K562 (cell line): Measurements from ENCODE around the gene GEMIN8. TPM values are rescaled to one million over a fixed set of nuclear protein-coding genes. Genes with fewer than 3 reads are reported as not detected.

Experiments
- CBX2 ChIP-seq: fragments of 200-600 bp; sonication (generic); IDR thresholded peaks from one replicate; pipeline ENCODE4 v1.6.1; 2012; ENCODE audit warnings: mild to moderate bottlenecking, low read length, inconsistent platforms; ENCODE audit not compliant: insufficient read depth, poor library complexity, severe bottlenecking
- CCAR2 ChIP-seq: fragments of 200-400 bp; formaldehyde crosslinking; IDR thresholded peaks from 2 replicates; pipeline ENCODE4 v1.6.1; 2017; ENCODE audit warnings: mild to moderate bottlenecking, low read depth, low read length
- CREBBP ChIP-seq: IDR thresholded peaks from one replicate; pipeline ENCODE4 v1.6.1; 2012; ENCODE audit warnings: low read depth, mild to moderate bottlenecking, control low read depth, inconsistent platforms, low read length
- CTBP1 ChIP-seq: fragments of 450-650 bp; IDR thresholded peaks from 2 replicates; pipeline ENCODE4 v1.6.1; 2016; ENCODE audit warnings: borderline replicate concordance
- EP400 ChIP-seq: fragments of 450-650 bp; IDR thresholded peaks from 2 replicates; pipeline ENCODE4 v1.6.1; 2017; ENCODE audit warnings: antibody characterized with exemption, mild to moderate bottlenecking, moderate library complexity
- ETV1 ChIP-seq: fragments of 450-650 bp; conservative IDR thresholded peaks from 2 replicates; pipeline ENCODE4 v1.6.1; 2016; ENCODE audit warnings: missing genetic modification characterization, control low read depth, low read depth, missing compliant biosample characterization
- KLF1 ChIP-seq: fragments of 450-650 bp; IDR thresholded peaks from 2 replicates; pipeline ENCODE4 v1.6.1; 2016; ENCODE audit warnings: missing genetic modification characterization, missing compliant biosample characterization
- MAZ ChIP-seq, 2 experiments: fragments of 450-650 bp in 1 of 2; sonication (generic) in 1 of 2; formaldehyde crosslinking; IDR thresholded peaks in 1 of 2; conservative IDR thresholded peaks in 1 of 2; 2 replicates each; pipeline versions ENCODE4 v1.4.0 to v1.5.0; 2020; ENCODE audit warnings: mild to moderate bottlenecking in 1 of 2, missing genetic modification reagents in 1 of 2
- MED1 ChIP-seq: sonication (generic); formaldehyde crosslinking; IDR thresholded peaks from 2 replicates; pipeline ENCODE4 v1.8.1; 2023; ENCODE audit warnings: missing genetic modification reagents, borderline replicate concordance
- MTA3 ChIP-seq: fragments of 450-650 bp; formaldehyde crosslinking; IDR thresholded peaks from 2 replicates; pipeline ENCODE4 v1.6.1; 2017; ENCODE audit warnings: mild to moderate bottlenecking, borderline replicate concordance
- RBM25 ChIP-seq: fragments of 200-400 bp; formaldehyde crosslinking; IDR thresholded peaks from 2 replicates; pipeline ENCODE4 v1.6.1; 2018; ENCODE audit warnings: low read length, low read depth, moderate library complexity; ENCODE audit not compliant: severe bottlenecking
- RBM39 ChIP-seq: fragments of 200-400 bp; formaldehyde crosslinking; optimal IDR thresholded peaks from 2 replicates; pipeline ENCODE3; 2018; ENCODE audit warnings: low read depth, low read length
- SLC30A9 ChIP-seq: fragments of 250-450 bp; sonication (Bioruptor Pico); IDR thresholded peaks from 2 replicates; pipeline ENCODE4 v1.8.0; 2022; ENCODE audit warnings: mild to moderate bottlenecking, moderate library complexity
- TAF9B ChIP-seq: fragments of 450-650 bp; IDR thresholded peaks from 2 replicates; pipeline ENCODE4 v1.6.1; 2018; ENCODE audit warnings: mild to moderate bottlenecking; ENCODE audit not compliant: partially characterized antibody
- TARDBP ChIP-seq: fragments of 450-650 bp; IDR thresholded peaks from 2 replicates; pipeline ENCODE4 v1.6.1; 2016
- THRA ChIP-seq: fragments of 450-650 bp; IDR thresholded peaks from 2 replicates; pipeline ENCODE4 v1.6.1; 2017; ENCODE audit warnings: mild to moderate bottlenecking, moderate library complexity
- TOE1 ChIP-seq, 2 experiments: fragments of 450-650 bp in 1 of 2; sonication (generic) in 1 of 2; formaldehyde crosslinking in 1 of 2; IDR thresholded peaks; 2 replicates each; pipeline versions ENCODE4 v1.7.1 to v1.8.0; 2016 to 2022; ENCODE audit warnings: borderline replicate concordance in 2 of 2, mild to moderate bottlenecking in 2 of 2, antibody characterized with exemption in 1 of 2, inconsistent platforms in 1 of 2, low read depth in 1 of 2, missing genetic modification reagents in 1 of 2, moderate library complexity in 1 of 2
- ZBTB8A ChIP-seq: fragments of 450-650 bp; IDR thresholded peaks from 2 replicates; pipeline ENCODE4 v1.6.1; 2018; ENCODE audit warnings: mild to moderate bottlenecking, moderate library complexity; ENCODE audit not compliant: partially characterized antibody
- ZFP30 ChIP-seq: fragments of 250-450 bp; sonication (Bioruptor Pico); IDR thresholded peaks from 2 replicates; pipeline ENCODE4 v1.8.0; 2022; ENCODE audit warnings: moderate library complexity, mild to moderate bottlenecking, inconsistent platforms, borderline replicate concordance
- ZNF217 ChIP-seq: sonication (generic); formaldehyde crosslinking; IDR thresholded peaks from 2 replicates; pipeline ENCODE4 v1.8.0; 2022; ENCODE audit warnings: mild to moderate bottlenecking, missing genetic modification reagents
- ZNF354B ChIP-seq: fragments of 250-450 bp; sonication (Bioruptor Pico); IDR thresholded peaks from 2 replicates; pipeline ENCODE4 v1.4.0; 2020
- ZNF639 ChIP-seq, 2 experiments: fragments of 200-800 bp in 1 of 2; sonication (Bioruptor generic) in 1 of 2; sonication (generic) in 1 of 2; formaldehyde crosslinking in 1 of 2; IDR thresholded peaks in 1 of 2; conservative IDR thresholded peaks in 1 of 2; 2 replicates each; pipeline versions ENCODE4 v1.5.0 to v1.6.1; 2016 to 2020; ENCODE audit warnings: missing compliant biosample characterization in 1 of 2, missing genetic modification characterization in 1 of 2, missing genetic modification reagents in 1 of 2
- ZNF75A ChIP-seq: fragments of 450-650 bp; formaldehyde crosslinking; IDR thresholded peaks from 2 replicates; pipeline ENCODE4 v1.4.0; 2020; ENCODE audit warnings: mild to moderate bottlenecking
- ZSCAN29 ChIP-seq: fragments of 450-650 bp; IDR thresholded peaks from 2 replicates; pipeline ENCODE4 v1.6.1; 2017
- polyA plus RNA-seq, 8 experiments: library from polyadenylated mRNA; depleted of rRNA in 4 of 8; stranded (reverse) in 5 of 8; unstranded in 3 of 8; fragments of >200 nt; fragmentation: Nextera tagmentation in 2 of 8; fragmentation: Illumina TruSeq in 1 of 8; extraction: Ambion mirVana in 2 of 8; extraction: Trizol in 1 of 8; gene quantifications; 2 replicates each; pipeline versions ENCODE4 v1.2.1 to v1.2.3, GENCODE V29; 2011 to 2014; ENCODE audit warnings: inconsistent platforms in 1 of 8, missing spikeins in 1 of 8
- total RNA-seq, 7 experiments: library from RNA; depleted of rRNA in 6 of 7; stranded (reverse); fragments of >200 nt in 6 of 7; fragmentation: Illumina TruSeq in 2 of 7; extraction: Trizol in 2 of 7; gene quantifications; 2 replicates each; pipeline versions ENCODE4 v1.2.1 to v1.2.3, GENCODE V29; 2011 to 2021; ENCODE audit warnings: low replicate concordance in 1 of 7

Gene GEMIN8
- total and polyA plus RNA-seq, 9 of the 15 experiments (the other 6 are each of a cell fraction or from before 2014, with no cell fraction given): 10.9 to 29.1 (median 16.9) TPM

- TF ChIP-seq ETV1 (tag) (peak; percentile 88), TAF9B (peak; percentile 37), ZBTB8A (no peak), TOE1 (IDR thresholded peaks at IDR 0.05; ENCODE audit: borderline replicate concordance) (no peak), TOE1 (CRISPR knock-in tag; IDR thresholded peaks at IDR 0.05; ENCODE audit: borderline replicate concordance, low read depth) (no peak), CBX2 (no peak), ZNF354B (CRISPR knock-in tag) (no peak), CCAR2 (no peak), RBM25 (peak; percentile 22), ZNF75A (CRISPR knock-in tag) (no peak), THRA (no peak), RBM39 (no peak), EP400 (peak; percentile 93), KLF1 (tag) (peak; percentile 80), ZFP30 (CRISPR knock-in tag) (no peak), SLC30A9 (CRISPR knock-in tag) (no peak), MED1 (CRISPR knock-in tag) (no peak), TARDBP (no peak), ZSCAN29 (0 out of 2 replicates have a peak, but pooled peaks have one; percentile 13), CTBP1 (peak; percentile 42; the same call in 1 of the 2 replicates), MAZ (CRISPR knock-in tag; conservative IDR thresholded peaks at IDR 0.05 in 1 of 2, IDR thresholded peaks at IDR 0.05 in 1 of 2) (peak; percentile 82 to 90), MTA3 (peak; percentile 67; the same call in 1 of the 2 replicates), CREBBP (no peak), ZNF639 (CRISPR knock-in tag; conservative IDR thresholded peaks at IDR 0.05 in 1 of 2, IDR thresholded peaks at IDR 0.05 in 1 of 2) (peak in 1 of 2 experiments; percentile 84; a peak in 2 of 4 replicates), ZNF217 (CRISPR knock-in tag) (no peak)
These were observed at the start of gene GEMIN8 (continued) for GRCh38 chrX:14029425-14030173.
